Activated T-helper 1 cell treated with anti-CD3 and anti-CD28 coated beads, Interleukin-12 subunit alpha, Interleukin-12 subunit beta, Interleukin-2, Interleukin-4 antibody, amounts not matched to agents 30 ng/mL and 10 ng/mL and 1 ng/mL, durations not matched to agents 14 hours and 24 hours and 36 hours (primary cell): ENCODE data around the gene CCSER1. TPM values are rescaled to one million over a fixed set of nuclear protein-coding genes. Genes with fewer than 3 reads are reported as not detected.
"Not testable (repeated sequence)": the region's sequence is repeated elsewhere in the genome, so short reads cannot be mapped to it uniquely, and the experiment has no call there.

ENCODE experiments used
- DNase-seq: peaks from one replicate; pipeline ENCODE4 v3.0.0; 2021; ENCODE audit warnings: low spot score
- H3K27ac Mint-ChIP-seq: one replicate; pipeline ENCODE4 v1.8.0; 2021; ENCODE audit warnings: mild to moderate bottlenecking, mixed read lengths
- H3K27me3 Mint-ChIP-seq: one replicate; pipeline ENCODE4 v1.8.0; 2022; ENCODE audit warnings: mild to moderate bottlenecking, moderate library complexity, mixed read lengths; ENCODE audit not compliant: insufficient read depth
- H3K36me3 Mint-ChIP-seq: one replicate; pipeline ENCODE4 v1.8.0; 2021; ENCODE audit warnings: low read depth, mixed read lengths
- H3K4me1 Mint-ChIP-seq: one replicate; pipeline ENCODE4 v1.8.0; 2021; ENCODE audit warnings: low read depth, mixed read lengths
- H3K4me3 Mint-ChIP-seq: one replicate; pipeline ENCODE4 v1.8.0; 2021; ENCODE audit warnings: mild to moderate bottlenecking, moderate library complexity, mixed read lengths
- H3K9me3 Mint-ChIP-seq: one replicate; pipeline ENCODE4 v1.8.0; 2021; ENCODE audit warnings: mixed read lengths
- intact Hi-C: fragments of 100-400 bp; cut with micrococcal nuclease; formaldehyde crosslinking; loops from one replicate; pipeline ENCODE4 v1.15.1; 2024
- total RNA-seq: library from RNA; stranded (reverse); gene quantifications from 2 replicates; pipeline ENCODE4 v1.2.3, GENCODE V29; 2022

Gene CCSER1
- total RNA-seq, 1 donor from 2014 or later: not detected

DNA sequence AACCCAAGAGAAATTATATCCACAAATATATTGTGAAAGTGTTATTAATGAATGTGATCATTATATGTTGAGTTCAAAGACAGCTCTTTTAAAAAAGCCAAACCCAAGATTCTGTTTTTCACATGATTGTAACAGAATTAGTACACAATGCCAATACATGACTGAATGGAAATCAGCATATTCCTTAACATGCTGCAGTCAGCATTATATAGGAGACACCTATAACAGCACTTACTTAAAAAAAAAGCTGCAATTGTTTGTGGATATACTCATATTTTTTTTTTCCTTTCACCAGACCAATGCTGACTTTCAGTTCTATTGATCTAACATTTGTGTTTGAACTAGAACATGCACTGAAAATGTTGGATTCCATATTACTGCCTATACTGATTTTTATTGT lies 165.2 kb downstream of the CCSER1 start:
- Mint-ChIP-seq H3K36me3 (no peaks in the 10 kb centered on the region), H3K4me3 (no peak overlapping the region), H3K9me3 (no peaks in the 10 kb centered on the region), H3K27me3 (no peaks in the 10 kb centered on the region), H3K4me1 (no peaks in the 10 kb centered on the region), H3K27ac (no peak overlapping the region)
- no peak for DNase-seq
- intact Hi-C loops: loop anchor here (5.0 kb wide), 2 partner anchors 380 to 1135 kb away; no protein-coding TSS in a partner anchor

DNA sequence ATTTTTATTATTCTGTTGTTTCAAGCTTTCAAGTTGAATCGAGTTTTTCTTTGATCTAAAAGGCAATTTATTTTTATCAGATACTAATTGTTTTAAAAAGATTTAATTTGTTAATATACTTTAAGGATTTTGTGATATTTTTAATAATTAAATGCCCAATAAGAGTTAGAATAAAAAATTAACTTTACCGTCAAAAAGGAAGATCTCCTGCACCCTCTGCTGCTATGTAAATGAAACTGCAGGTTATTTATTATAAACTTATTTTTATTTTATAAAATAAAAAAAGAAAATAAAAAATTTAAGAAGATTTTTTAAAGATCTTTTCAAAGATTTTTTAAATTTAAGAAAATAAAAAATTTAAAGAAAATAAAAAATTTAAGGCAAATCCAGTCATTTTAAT lies 166.1 kb downstream of the CCSER1 start:
- no peaks in the 10 kb centered on the region for H3K9me3 Mint-ChIP-seq
- intact Hi-C loops: loop anchor here (5.0 kb wide), 2 partner anchors 381 to 1136 kb away; no protein-coding TSS in a partner anchor
- no peak for DNase-seq
- H3K36me3 Mint-ChIP-seq: no peaks in the 10 kb centered on the region
- H3K27ac Mint-ChIP-seq: no peak overlapping the region
- H3K4me3 Mint-ChIP-seq: no peak overlapping the region
- H3K4me1 Mint-ChIP-seq: no peaks in the 10 kb centered on the region
- no peaks in the 10 kb centered on the region for H3K27me3 Mint-ChIP-seq

DNA sequence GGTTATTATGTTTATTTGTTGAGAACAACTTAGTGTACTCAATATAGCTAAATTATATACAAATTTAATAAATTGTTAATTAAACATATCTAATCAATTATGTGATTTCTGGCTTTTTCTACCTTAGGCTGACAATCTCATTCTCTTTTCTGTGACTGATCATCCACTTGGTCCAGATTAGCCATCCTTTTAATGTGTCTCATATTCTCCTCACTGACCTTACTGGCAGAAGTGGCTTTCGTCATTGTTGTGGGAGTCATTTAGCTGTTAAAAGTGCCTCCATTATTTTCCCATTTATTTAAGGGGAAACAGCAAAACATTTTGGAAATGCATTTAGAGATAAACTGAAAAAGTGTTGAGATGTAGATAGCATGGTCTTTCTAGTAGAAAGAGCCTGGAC lies 172.2 kb downstream of the CCSER1 start:
- H3K4me3 Mint-ChIP-seq: no peak overlapping the region
- no peak for DNase-seq
- H3K9me3 Mint-ChIP-seq: no peaks in the 10 kb centered on the region
- no peak overlapping the region for H3K27ac Mint-ChIP-seq
- no peaks in the 10 kb centered on the region for H3K27me3 Mint-ChIP-seq
- intact Hi-C loops: no loop called here
- H3K4me1 Mint-ChIP-seq: no peaks in the 10 kb centered on the region
- H3K36me3 Mint-ChIP-seq: no peaks in the 10 kb centered on the region

DNA sequence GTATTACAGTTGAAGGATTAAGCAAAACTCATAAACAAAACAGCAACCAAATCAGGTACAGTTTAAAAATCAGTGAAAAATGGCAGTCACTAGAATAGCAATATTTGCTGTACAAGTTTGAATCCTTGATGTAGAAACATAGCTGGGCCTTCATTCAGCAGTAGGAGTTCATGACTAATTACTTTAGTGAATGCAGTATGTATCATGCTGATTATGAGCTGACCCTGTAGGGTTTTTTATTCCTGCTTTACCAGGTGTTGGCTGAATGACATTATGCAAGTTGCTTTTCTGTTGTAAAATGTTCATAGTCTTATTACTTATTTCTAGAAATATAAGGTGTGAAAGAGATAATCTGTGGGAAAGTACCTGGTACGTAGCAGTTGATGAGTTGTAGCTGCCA lies 179.6 kb downstream of the CCSER1 start:
- Mint-ChIP-seq H3K27ac (no peak overlapping the region), H3K27me3 (no peaks in the 10 kb centered on the region), H3K9me3 (no peaks in the 10 kb centered on the region), H3K4me1 (no peaks in the 10 kb centered on the region), H3K36me3 (no peaks in the 10 kb centered on the region), H3K4me3 (no peak overlapping the region)
- intact Hi-C loops: no loop called here
- no peak for DNase-seq

DNA sequence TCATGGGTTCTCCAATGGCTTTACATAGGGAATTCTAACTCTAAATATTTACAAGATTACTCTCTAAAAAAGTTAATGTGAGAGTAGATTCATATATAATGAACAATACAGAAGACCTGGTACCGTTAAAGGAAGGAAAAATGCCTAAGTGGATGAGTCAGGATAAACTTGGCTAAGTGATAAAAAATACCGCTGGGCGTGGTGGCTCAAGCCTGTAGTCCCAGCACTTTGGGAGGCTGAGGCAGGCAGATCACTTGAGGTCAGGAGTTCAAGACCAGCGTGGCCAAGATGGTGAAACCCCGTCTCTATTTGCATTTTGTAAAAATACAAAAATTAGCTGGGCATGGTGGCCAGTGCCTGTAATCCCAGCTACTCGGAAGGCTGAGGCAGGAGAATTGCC lies 189.9 kb downstream of the CCSER1 start:
- H3K27me3 Mint-ChIP-seq, H3K9me3 Mint-ChIP-seq, DNase-seq, H3K36me3 Mint-ChIP-seq, intact Hi-C loops, H3K27ac Mint-ChIP-seq, H3K4me3 Mint-ChIP-seq, H3K4me1 Mint-ChIP-seq: not testable (repeated sequence)

DNA sequence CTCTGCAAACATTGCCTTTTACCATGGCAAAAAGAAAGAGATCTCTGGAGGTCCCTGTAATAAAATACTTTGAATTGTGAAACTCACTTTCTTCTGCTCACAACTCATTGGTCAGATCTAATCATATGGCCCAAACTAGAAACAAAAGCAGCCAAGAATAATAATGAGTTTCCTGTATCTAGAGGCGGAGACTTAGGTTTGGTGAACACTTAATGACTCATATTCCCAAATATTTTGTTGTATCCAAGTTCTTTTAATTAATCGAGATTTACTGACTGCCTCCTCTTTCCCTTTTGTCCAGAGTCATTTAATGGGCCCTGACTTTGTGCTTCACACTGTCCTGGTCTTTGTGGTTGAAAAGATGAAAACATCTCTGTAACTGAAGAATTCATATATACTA lies 190.6 kb downstream of the CCSER1 start:
- H3K36me3 Mint-ChIP-seq: no peaks in the 10 kb centered on the region
- intact Hi-C loops: no loop called here

DNA sequence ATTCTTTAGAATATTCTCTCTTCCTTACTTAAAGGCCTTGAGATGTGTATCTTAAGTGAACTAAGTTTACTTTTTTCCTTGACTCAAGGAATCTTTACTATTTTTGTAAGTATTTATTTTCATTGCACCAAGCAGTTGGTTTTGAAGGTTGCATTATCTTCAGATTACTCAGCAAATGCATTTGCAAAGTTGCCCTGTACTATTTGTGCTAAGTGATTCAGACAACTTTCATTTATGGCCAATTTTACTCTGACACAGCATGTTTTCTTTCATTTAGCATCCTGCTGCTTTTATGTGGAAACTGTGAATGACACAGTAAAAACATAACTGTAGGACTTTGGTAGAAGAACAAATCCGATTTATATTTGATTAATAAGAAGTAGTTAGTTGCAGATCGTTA lies 191.0 kb downstream of the CCSER1 start:
- H3K36me3 Mint-ChIP-seq: no peaks in the 10 kb centered on the region
- H3K4me1 Mint-ChIP-seq: no peaks in the 10 kb centered on the region
- intact Hi-C loops: no loop called here
- peaks cover 3% of the 10 kb centered on the region for H3K27me3 Mint-ChIP-seq
- no peak overlapping the region for H3K27ac Mint-ChIP-seq
- no peak overlapping the region for H3K4me3 Mint-ChIP-seq
- DNase-seq: no peak
- H3K9me3 Mint-ChIP-seq: no peaks in the 10 kb centered on the region

More for the DNA sequence above, 190.6 kb downstream of the CCSER1 start:
- no peak for DNase-seq
- Mint-ChIP-seq H3K4me1 (no peaks in the 10 kb centered on the region), H3K9me3 (no peaks in the 10 kb centered on the region), H3K4me3 (no peak overlapping the region), H3K27me3 (peaks cover 3% of the 10 kb centered on the region), H3K27ac (no peak overlapping the region)

DNA sequence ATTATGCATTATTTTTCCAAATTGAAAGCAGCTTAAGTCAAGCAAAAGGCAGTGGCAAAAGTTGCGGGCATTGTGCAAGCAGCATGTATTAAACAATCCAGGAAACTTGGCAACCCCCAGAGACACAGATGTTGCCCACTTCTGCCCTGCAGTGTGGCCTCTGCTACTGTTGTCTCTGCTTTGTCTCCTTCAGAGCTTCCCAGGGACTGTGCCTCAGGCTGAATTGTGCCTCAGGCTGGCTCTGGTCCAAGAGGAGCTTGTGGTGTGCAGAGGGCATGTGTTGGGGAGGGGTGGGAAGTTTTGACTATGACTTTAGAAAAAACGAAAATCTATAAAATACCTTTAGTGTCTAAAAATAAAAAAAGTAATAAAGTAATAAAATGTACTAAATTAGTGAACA lies 201.4 kb downstream of the CCSER1 start:
- no peaks in the 10 kb centered on the region for H3K36me3 Mint-ChIP-seq
- H3K27ac Mint-ChIP-seq: no peak overlapping the region
- intact Hi-C loops: no loop called here
- no peak overlapping the region for H3K4me3 Mint-ChIP-seq
- H3K27me3 Mint-ChIP-seq: no peaks in the 10 kb centered on the region
- no peaks in the 10 kb centered on the region for H3K4me1 Mint-ChIP-seq
- H3K9me3 Mint-ChIP-seq: no peaks in the 10 kb centered on the region
- no peak for DNase-seq

DNA sequence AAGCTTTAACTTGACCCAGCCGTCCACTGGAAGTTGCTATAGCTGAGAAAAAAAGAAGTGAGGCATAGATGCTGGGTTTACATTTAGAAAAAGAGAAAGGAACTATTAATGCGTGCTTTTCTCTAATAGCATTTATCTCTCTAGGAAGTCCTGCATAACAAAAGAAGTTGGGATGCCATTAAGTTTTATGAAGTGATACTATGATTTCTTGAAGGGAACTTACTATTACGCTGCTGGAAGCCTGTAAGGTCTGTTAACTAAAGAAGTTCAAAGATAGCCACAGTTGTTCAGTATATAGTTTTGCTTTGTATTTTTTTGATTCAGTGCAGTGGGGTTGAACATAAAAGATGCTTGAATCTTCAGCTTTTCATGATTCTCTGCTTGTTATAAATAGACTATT lies 203.4 kb downstream of the CCSER1 start:
- Mint-ChIP-seq H3K36me3 (no peaks in the 10 kb centered on the region), H3K4me3 (no peak overlapping the region), H3K27ac (no peak overlapping the region), H3K27me3 (no peaks in the 10 kb centered on the region), H3K4me1 (no peaks in the 10 kb centered on the region), H3K9me3 (no peaks in the 10 kb centered on the region)
- no peak for DNase-seq
- intact Hi-C loops: no loop called here

DNA sequence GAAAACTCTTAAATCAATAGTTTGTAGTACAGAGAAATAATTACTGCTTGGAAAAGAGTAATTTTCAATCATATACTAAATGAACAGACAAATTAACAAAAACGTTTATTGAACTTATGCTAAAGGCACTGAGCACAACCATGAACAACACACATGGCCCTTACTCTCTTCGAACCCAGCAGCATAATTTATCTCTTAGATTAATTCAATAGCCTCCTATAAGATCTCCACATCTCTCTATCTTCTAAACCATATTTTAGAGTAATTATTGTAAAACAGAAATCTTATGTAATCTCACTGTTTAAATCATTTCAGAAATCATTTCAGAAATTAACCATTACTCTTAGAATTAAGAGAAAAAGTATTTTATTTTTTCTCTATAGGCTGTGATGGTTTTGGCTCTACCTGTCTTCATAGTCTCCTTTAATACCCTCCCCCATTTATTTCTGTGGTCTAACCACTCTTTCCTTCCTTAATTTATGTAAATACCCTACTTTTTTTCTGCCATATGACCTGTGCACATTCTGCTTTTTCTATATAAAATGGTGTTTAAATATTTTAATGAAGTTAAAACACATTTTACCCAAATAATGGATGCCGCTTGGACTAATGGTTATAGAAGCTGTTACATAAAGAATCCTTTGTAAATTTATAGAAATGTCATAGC lies 218.5 kb downstream of the CCSER1 start:
- H3K36me3 Mint-ChIP-seq: no peaks in the 10 kb centered on the region
- H3K4me3 Mint-ChIP-seq: no peak overlapping the region
- H3K4me1 Mint-ChIP-seq: no peaks in the 10 kb centered on the region
- H3K9me3 Mint-ChIP-seq: no peaks in the 10 kb centered on the region
- no peak overlapping the region for H3K27ac Mint-ChIP-seq
- H3K27me3 Mint-ChIP-seq: no peaks in the 10 kb centered on the region
- no peak for DNase-seq
- intact Hi-C loops: no loop called here

DNA sequence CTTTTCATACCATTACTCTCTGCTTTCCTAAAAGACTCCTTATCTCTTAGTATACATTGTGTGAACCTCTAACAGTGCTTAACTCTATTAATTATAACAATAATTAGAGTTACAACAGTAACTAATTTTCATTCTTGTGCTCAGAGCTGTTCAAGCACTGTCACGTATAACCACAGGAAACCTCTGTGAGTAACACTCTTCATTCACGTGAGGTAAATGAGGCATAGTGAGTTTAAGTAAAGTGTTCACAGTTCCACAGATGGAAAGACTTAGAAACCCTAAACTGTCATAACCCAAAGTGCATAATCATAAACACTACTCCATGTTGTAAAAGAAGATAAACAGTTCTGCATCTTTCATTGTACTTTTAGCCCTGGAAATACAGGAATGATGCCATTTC lies 222.4 kb downstream of the CCSER1 start:
- H3K9me3 Mint-ChIP-seq: no peaks in the 10 kb centered on the region
- no peaks in the 10 kb centered on the region for H3K27me3 Mint-ChIP-seq
- no peak overlapping the region for H3K27ac Mint-ChIP-seq
- no peak for DNase-seq
- H3K4me1 Mint-ChIP-seq: no peaks in the 10 kb centered on the region
- intact Hi-C loops: no loop called here
- H3K4me3 Mint-ChIP-seq: no peak overlapping the region
- H3K36me3 Mint-ChIP-seq: no peaks in the 10 kb centered on the region

DNA sequence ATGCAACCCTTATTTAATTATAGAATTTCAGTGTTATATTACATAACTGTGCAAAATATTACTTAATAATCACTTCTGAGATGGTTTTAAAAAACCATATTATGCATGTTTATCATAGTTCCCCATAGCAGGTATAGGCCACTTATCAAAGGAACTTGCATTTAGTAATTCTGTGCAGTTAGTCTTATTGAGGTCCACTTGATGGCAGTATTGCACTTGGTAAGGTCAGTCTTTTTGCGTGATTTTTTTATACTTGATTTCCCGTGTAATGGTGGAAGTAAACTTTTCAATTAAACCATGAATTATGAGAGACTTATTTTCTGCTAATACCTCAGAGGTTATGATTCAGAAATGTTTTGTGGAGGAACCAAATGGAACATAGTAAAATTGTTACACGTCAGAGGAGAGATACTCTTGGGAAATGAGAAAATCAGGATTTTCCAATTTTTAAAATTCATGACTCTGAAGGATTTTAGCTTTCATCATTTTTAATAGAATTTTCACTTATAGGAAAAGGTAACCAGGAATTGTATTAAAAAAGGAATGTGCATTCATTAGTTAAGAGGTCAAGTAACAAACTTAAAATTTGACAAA lies 230.0 kb downstream of the CCSER1 start:
- H3K9me3 Mint-ChIP-seq: no peaks in the 10 kb centered on the region

DNA sequence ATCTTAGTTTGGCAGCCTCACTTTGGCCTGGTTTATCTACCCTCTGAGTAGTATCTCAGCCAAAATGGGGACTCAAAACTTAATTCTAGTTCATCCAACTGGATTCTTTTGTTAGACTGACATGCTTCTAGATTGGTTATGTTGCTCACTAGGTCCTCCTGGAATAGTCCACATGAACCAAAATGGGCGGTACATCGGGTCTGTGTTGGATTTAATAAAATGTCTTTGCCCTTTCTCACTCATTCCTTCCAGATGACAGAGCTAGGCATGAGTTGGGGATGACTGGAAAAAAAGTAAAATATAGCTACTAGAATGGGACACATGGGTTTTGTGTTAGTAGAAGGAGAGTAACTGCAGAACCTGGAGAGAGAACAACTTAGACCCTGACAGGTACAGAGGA lies 247.9 kb downstream of the CCSER1 start:
- no peak for DNase-seq
- intact Hi-C loops: no loop called here
- no peaks in the 10 kb centered on the region for H3K27me3 Mint-ChIP-seq
- H3K4me3 Mint-ChIP-seq: no peak overlapping the region
- no peaks in the 10 kb centered on the region for H3K9me3 Mint-ChIP-seq
- no peak overlapping the region for H3K27ac Mint-ChIP-seq
- no peaks in the 10 kb centered on the region for H3K36me3 Mint-ChIP-seq
- H3K4me1 Mint-ChIP-seq: no peaks in the 10 kb centered on the region

More for the DNA sequence above, 230.0 kb downstream of the CCSER1 start:
- no peaks in the 10 kb centered on the region for H3K4me1 Mint-ChIP-seq
- H3K27me3 Mint-ChIP-seq: no peaks in the 10 kb centered on the region
- no peak overlapping the region for H3K4me3 Mint-ChIP-seq
- H3K36me3 Mint-ChIP-seq: no peaks in the 10 kb centered on the region
- intact Hi-C loops: no loop called here
- no peak overlapping the region for H3K27ac Mint-ChIP-seq
- no peak for DNase-seq

DNA sequence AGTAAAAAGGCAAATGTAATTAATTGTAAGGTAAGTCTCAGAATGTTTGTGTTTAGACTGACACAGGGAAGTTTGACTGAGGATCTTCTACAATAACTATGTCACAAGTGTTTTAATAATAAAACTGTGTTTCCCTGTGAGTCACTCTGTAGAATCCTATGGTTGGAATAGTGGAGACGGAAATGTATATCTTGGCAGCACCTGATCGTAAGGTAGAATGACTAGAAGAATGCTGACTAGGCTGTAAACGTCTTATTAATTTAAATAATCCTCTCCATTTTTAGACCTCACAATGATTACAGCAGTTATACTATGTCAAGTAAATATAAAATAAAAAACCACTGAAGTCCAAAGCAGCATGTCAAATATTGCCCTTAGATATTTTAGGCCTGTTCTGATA lies 266.0 kb downstream of the CCSER1 start:
- Mint-ChIP-seq H3K27me3 (no peaks in the 10 kb centered on the region), H3K9me3 (no peaks in the 10 kb centered on the region), H3K4me1 (no peaks in the 10 kb centered on the region), H3K27ac (no peak overlapping the region), H3K4me3 (no peak overlapping the region), H3K36me3 (no peaks in the 10 kb centered on the region)
- no peak for DNase-seq
- intact Hi-C loops: no loop called here
